ENCODE measurements around the gene TBX5.

The TBX5 gene

GRCh38 chr12:114420944-114421335 lies 15.0 kb upstream of the TBX5 start:
- H3K9me3 ChIP-seq (ENCODE audit: control insufficient read depth, low read length) = no peaks in the 10 kb centered on the region
- TF ChIP-seq CTCF (IDR thresholded peaks at IDR 0.05) = no peak
- H3K36me3 ChIP-seq (ENCODE audit: control insufficient read depth, insufficient read depth, low read length) = no peaks in the 10 kb centered on the region
- H3K4me3 ChIP-seq (ENCODE audit: low read depth, low read length) = no peak overlapping the region
- H3K4me1 ChIP-seq = no peaks in the 10 kb centered on the region
- H3K9ac ChIP-seq = no peak overlapping the region
- H3K27me3 ChIP-seq (ENCODE audit: control insufficient read depth, insufficient read depth, low read length) = no peaks in the 10 kb centered on the region
- H3K27ac ChIP-seq = no peak overlapping the region
- no peaks in the 10 kb centered on the region for H3K79me2 ChIP-seq
- no peak overlapping the region for H2AFZ ChIP-seq
- no peak overlapping the region for H3K4me2 ChIP-seq (ENCODE audit: low read length)

GRCh38 chr12:114420182-114420943 lies 14.4 kb upstream of the TBX5 start:
- Histone ChIP-seq H3K27ac (no peak overlapping the region), H3K4me3 (ENCODE audit: low read depth, low read length) (no peak overlapping the region), H3K4me2 (ENCODE audit: low read length) (no peak overlapping the region), H3K9me3 (ENCODE audit: control insufficient read depth, low read length) (no peaks in the 10 kb centered on the region), H3K36me3 (ENCODE audit: control insufficient read depth, insufficient read depth, low read length) (no peaks in the 10 kb centered on the region), H2AFZ (no peak overlapping the region), H3K27me3 (ENCODE audit: control insufficient read depth, insufficient read depth, low read length) (no peaks in the 10 kb centered on the region), H3K9ac (no peak overlapping the region), H3K4me1 (no peaks in the 10 kb centered on the region), H3K79me2 (no peaks in the 10 kb centered on the region)
- no peak for TF ChIP-seq CTCF (IDR thresholded peaks at IDR 0.05)

GRCh38 chr12:114416028-114416427 lies 10.1 kb upstream of the TBX5 start:
- Histone ChIP-seq H3K27me3 (ENCODE audit: control insufficient read depth, insufficient read depth, low read length) (no peaks in the 10 kb centered on the region), H3K79me2 (no peaks in the 10 kb centered on the region)
- TF ChIP-seq CTCF (IDR thresholded peaks at IDR 0.05) = no peak

GRCh38 chr12:114415525-114415868 lies 9.6 kb upstream of the TBX5 start:
- TF ChIP-seq CTCF (IDR thresholded peaks at IDR 0.05) = no peak
- H3K4me2 ChIP-seq (ENCODE audit: low read length) = no peak overlapping the region
- no peak overlapping the region for H3K27ac ChIP-seq
- no peaks in the 10 kb centered on the region for H3K36me3 ChIP-seq (ENCODE audit: control insufficient read depth, insufficient read depth, low read length)
- H2AFZ ChIP-seq = no peak overlapping the region
- H3K4me3 ChIP-seq (ENCODE audit: low read depth, low read length) = no peak overlapping the region
- H3K9ac ChIP-seq = no peak overlapping the region
- H3K27me3 ChIP-seq (ENCODE audit: control insufficient read depth, insufficient read depth, low read length) = no peaks in the 10 kb centered on the region
- H3K79me2 ChIP-seq = no peaks in the 10 kb centered on the region
- H3K9me3 ChIP-seq (ENCODE audit: control insufficient read depth, low read length) = no peaks in the 10 kb centered on the region
- no peaks in the 10 kb centered on the region for H3K4me1 ChIP-seq

More at GRCh38 chr12:114416028-114416427, 10.1 kb upstream of the TBX5 start:
- H3K4me2 ChIP-seq (ENCODE audit: low read length) = no peak overlapping the region
- no peak overlapping the region for H3K4me3 ChIP-seq (ENCODE audit: low read depth, low read length)
- no peaks in the 10 kb centered on the region for H3K36me3 ChIP-seq (ENCODE audit: control insufficient read depth, insufficient read depth, low read length)
- H3K9me3 ChIP-seq (ENCODE audit: control insufficient read depth, low read length) = no peaks in the 10 kb centered on the region
- H2AFZ ChIP-seq = no peak overlapping the region
- H3K4me1 ChIP-seq = no peaks in the 10 kb centered on the region
- no peak overlapping the region for H3K27ac ChIP-seq
- H3K9ac ChIP-seq = no peak overlapping the region

All from parathyroid adenoma (tissue), 2 donors.